ENCODE data around the gene CHSY1. TPM values are rescaled to one million over a fixed set of nuclear protein-coding genes. Genes with fewer than 3 reads are reported as not detected.

Gene CHSY1
- total and polyA plus RNA-seq, 2 of the 13 experiments (the other 11 are each of a cell fraction or from before 2014, with no cell fraction given) = 13.3 to 13.7 TPM

- no peak for TF ChIP-seq ZNF280D (CRISPR knock-in tag; IDR thresholded peaks at IDR 0.05)
These were observed 45.7 kb downstream of the CHSY1 start (continued) for GRCh38 chr15:101206176-101206591.

- CTCF ChIA-PET (ENCODE audit: low intra/inter-chr PET ratio, low total read pairs) = no interaction called here
- no peak for TF ChIP-seq ELF1 (CRISPR knock-in tag; IDR thresholded peaks at IDR 0.05)
- TF ChIP-seq PRDM10 (CRISPR knock-in tag; IDR thresholded peaks at IDR 0.05; ENCODE audit: low read depth) = no peak
- TF ChIP-seq RBAK (CRISPR knock-in tag; IDR thresholded peaks at IDR 0.05) = no peak
- TF ChIP-seq FOXO1 (CRISPR knock-in tag; IDR thresholded peaks at IDR 0.05) = no peak
- TF ChIP-seq NR0B2 (CRISPR knock-in tag; IDR thresholded peaks at IDR 0.05) = no peak
- TF ChIP-seq ZSCAN22 (CRISPR knock-in tag; IDR thresholded peaks at IDR 0.05) = no peak
- no peak for TF ChIP-seq GFI1 (CRISPR knock-in tag; IDR thresholded peaks at IDR 0.05; ENCODE audit: borderline replicate concordance)
- no peak for TF ChIP-seq EP300 (IDR thresholded peaks at IDR 0.05; ENCODE audit: low read depth in 2 of 2, low read length in 2 of 2)
- TF ChIP-seq EP300 (CRISPR knock-in tag; IDR thresholded peaks at IDR 0.05; ENCODE audit: borderline replicate concordance) = no peak
- no peak for TF ChIP-seq ARID3A (IDR thresholded peaks at IDR 0.05; ENCODE audit: low read depth, low read length)
These were observed 46.9 kb downstream of the CHSY1 start for GRCh38 chr15:101204739-101205535.

More at GRCh38 chr15:101204739-101205535, 46.9 kb downstream of the CHSY1 start:
- no peak overlapping the region for H3K4me2 ChIP-seq (ENCODE audit: low read depth, low read length)
- peaks cover 54% of the 10 kb centered on the region for H4K20me1 ChIP-seq (ENCODE audit: insufficient read depth, low read length)
- FAIRE-seq = no peak
- H3K9me3 ChIP-seq (ENCODE audit: low read length) = no peaks in the 10 kb centered on the region
- BruUV-seq (replicated peaks) = no TSS peak
- no peak overlapping the region for H3K9ac ChIP-seq (ENCODE audit: insufficient read depth, low read depth, low read length)
- no peak overlapping the region for H3K4me3 ChIP-seq (replicated peaks in 1 of 3; ENCODE audit: insufficient read depth in 1 of 3, low read depth in 2 of 3, low read length in 3 of 3)
- no peak overlapping the region for H3K27ac ChIP-seq (ENCODE audit: extremely low read length, insufficient read depth, low read length)
- H3K79me2 ChIP-seq (ENCODE audit: insufficient read depth, low read length) = peaks cover 59% of the 10 kb centered on the region
- peaks cover 0 to 11% of the 10 kb centered on the region in 2 experiments; a peak in 1 of 5 replicates for H3K36me3 ChIP-seq (replicated peaks in 1 of 2; ENCODE audit: control insufficient read depth in 1 of 2, insufficient read depth in 2 of 2, low read length in 2 of 2)
- in situ Hi-C loops (cut with HindIII; ENCODE audit: extremely low pct_ligation_motif_present, low pct_unique_long_range_greater_than_20kb) = no loop called here
- DNase-seq (ENCODE audit: low spot score) = no peak
- H3K4me1 ChIP-seq (ENCODE audit: insufficient read depth, low read length) = peaks cover 14% of the 10 kb centered on the region
- no peak for ATAC-seq
- no peaks in the 10 kb centered on the region for H3K27me3 ChIP-seq (ENCODE audit: control insufficient read depth in 1 of 2, insufficient read depth in 2 of 2, low read length in 2 of 2)
- intact Hi-C loops (cut with micrococcal nuclease; ENCODE audit: unreplicated experiment) = no loop called here
- POLR2A ChIA-PET = no interaction called here
- 90% methylated on average over 5 of the region's 5 CpGs for WGBS (ENCODE audit: low lambda C conversion rate)
- no peak overlapping the region for H2AFZ ChIP-seq (ENCODE audit: low read length)

All from HepG2 (cell line).